ENCODE measurements around the gene HSBP1. TPM values are rescaled to one million over a fixed set of nuclear protein-coding genes. Genes with fewer than 3 reads are reported as not detected.

The HSBP1 gene
- total RNA-seq, 6 experiments from 2014 or later = 5.6 to 46.2 (median 35.2) TPM

DNA sequence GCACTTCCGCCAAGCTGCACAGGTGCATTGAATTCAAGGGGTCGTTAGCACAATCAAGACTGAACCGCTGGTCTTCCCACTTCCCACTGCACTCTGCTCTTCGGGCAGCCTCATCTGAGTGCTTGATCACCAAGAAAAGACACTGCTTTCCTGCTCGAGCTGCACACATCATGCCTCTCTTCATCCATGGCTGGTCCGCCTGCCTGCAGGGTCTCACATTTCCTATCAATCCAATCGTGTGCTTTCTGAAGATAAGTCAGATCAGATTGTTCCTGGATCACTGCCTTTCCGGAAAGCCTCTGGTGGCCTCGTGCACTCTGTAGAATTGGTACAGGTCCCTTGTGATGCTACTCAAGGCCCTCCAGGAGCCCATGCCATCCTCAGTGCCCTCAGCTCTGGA, 30.8 kb upstream of the HSBP1 start:
- intact Hi-C loops (cut with DNase I) = no loop called here
- no peak for DNase-seq
- no peak for ATAC-seq

GRCh38 chr16:83779886-83780285, 27.9 kb upstream of the HSBP1 start:
- Histone ChIP-seq H3K4me1 (peaks cover 0 to 9% (median 0%) of the 10 kb centered on the region in 4 donors), H3K36me3 (no peaks in the 10 kb centered on the region), H3K4me3 (no peak overlapping the region), H3K9me3 (no peaks in the 10 kb centered on the region), H3K27ac (no peak overlapping the region), H3K27me3 (no peaks in the 10 kb centered on the region)
- TF ChIP-seq POLR2A (IDR thresholded peaks at IDR 0.05) = no peak
- TF ChIP-seq, protein P1, sequence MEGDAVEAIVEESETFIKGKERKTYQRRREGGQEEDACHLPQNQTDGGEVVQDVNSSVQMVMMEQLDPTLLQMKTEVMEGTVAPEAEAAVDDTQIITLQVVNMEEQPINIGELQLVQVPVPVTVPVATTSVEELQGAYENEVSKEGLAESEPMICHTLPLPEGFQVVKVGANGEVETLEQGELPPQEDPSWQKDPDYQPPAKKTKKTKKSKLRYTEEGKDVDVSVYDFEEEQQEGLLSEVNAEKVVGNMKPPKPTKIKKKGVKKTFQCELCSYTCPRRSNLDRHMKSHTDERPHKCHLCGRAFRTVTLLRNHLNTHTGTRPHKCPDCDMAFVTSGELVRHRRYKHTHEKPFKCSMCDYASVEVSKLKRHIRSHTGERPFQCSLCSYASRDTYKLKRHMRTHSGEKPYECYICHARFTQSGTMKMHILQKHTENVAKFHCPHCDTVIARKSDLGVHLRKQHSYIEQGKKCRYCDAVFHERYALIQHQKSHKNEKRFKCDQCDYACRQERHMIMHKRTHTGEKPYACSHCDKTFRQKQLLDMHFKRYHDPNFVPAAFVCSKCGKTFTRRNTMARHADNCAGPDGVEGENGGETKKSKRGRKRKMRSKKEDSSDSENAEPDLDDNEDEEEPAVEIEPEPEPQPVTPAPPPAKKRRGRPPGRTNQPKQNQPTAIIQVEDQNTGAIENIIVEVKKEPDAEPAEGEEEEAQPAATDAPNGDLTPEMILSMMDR (IDR thresholded peaks at IDR 0.05) = no peak
- 7% methylated on average over 6 of the region's 6 CpGs for WGBS (ENCODE audit: insufficient coverage, low coverage, low lambda C conversion rate, missing lambda C conversion rate)
- ATAC-seq (peak; percentile 77 to 91 (median 88)), DNase-seq (no peak)
- intact Hi-C loops (cut with DNase I) = no loop called here

More for the DNA sequence above, 30.8 kb upstream of the HSBP1 start:
- H3K27me3 ChIP-seq = no peaks in the 10 kb centered on the region
- TF ChIP-seq, protein P1 (IDR thresholded peaks at IDR 0.05) = no peak
- no peak for TF ChIP-seq POLR2A (IDR thresholded peaks at IDR 0.05)
- H3K4me3 ChIP-seq = no peak overlapping the region
- no peaks in the 10 kb centered on the region for H3K9me3 ChIP-seq
- no peaks in the 10 kb centered on the region for H3K36me3 ChIP-seq
- 59% methylated on average over 6 of the region's 9 CpGs for WGBS (ENCODE audit: insufficient coverage, low coverage, low lambda C conversion rate, missing lambda C conversion rate)
- peaks cover 0 to 9% (median 0%) of the 10 kb centered on the region in 4 donors for H3K4me1 ChIP-seq
- no peak overlapping the region for H3K27ac ChIP-seq

DNA sequence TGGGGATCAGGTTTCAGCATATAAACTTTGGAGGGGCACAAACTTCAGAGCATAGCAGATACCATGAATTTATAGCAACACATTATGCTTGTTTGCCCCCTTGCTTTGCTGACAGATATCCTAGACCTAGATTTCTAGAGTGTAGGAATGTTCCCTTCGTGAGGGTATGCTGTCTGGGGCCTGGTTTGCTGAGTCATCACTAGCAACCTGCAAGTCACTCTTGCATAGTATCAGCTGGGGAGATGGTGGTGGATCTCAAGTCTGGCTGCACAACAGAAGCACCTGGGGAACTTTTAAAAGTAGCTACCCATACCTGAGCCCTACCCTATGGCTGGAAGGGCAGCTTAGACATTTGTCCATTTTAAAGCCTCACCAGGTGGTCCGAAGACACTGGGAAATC, 22.3 kb upstream of the HSBP1 start:
- Histone ChIP-seq H3K36me3 (no peaks in the 10 kb centered on the region), H3K4me1 (peaks cover 0 to 2% (median 0%) of the 10 kb centered on the region in 4 donors), H3K4me3 (no peak overlapping the region), H3K9me3 (no peaks in the 10 kb centered on the region), H3K27ac (no peak overlapping the region), H3K27me3 (no peaks in the 10 kb centered on the region)
- no peak for ATAC-seq
- 38% methylated on average over 1 of the region's 2 CpGs for WGBS (ENCODE audit: insufficient coverage, low coverage, low lambda C conversion rate, missing lambda C conversion rate)
- no peak for DNase-seq
- TF ChIP-seq, protein P1 (IDR thresholded peaks at IDR 0.05) = no peak
- no peak for TF ChIP-seq POLR2A (IDR thresholded peaks at IDR 0.05)
- intact Hi-C loops (cut with DNase I) = no loop called here

DNA sequence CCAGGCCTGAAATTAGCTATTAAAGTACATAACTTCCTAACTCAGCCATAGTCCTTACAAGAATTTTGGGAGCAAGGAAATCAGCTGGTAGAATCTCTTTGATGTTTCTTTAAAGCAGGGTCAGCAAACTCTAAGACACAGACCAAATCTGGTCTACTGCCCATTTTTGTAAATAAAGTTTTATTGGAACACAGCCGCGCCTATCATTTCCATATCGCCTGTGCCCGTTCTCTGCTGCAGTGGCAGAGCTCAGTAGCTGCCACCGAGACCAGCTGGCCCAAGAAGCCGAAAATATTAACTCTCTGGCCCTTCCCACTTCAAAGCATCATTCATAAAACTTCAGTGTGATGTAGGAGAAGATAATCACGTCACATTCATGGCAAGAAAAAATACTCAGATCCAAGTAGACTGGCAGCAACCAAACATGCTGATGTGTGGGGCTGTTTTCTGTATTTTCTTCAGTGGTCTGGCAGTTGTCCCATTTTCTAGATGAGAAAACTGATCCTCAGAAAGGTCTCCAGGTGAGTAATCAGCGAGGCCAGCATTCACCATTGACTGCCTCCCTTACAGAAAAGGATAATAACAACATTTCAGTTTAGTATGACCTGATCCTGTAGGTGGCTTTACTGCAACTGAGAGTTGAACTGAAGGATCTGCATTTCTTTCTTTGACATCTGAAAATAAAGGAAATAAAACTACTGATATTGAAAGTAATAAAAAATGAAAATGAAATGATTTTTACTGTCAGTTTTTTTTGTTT, 18.0 kb upstream of the HSBP1 start:
- no peaks in the 10 kb centered on the region for H3K9me3 ChIP-seq
- no peaks in the 10 kb centered on the region for H3K27me3 ChIP-seq
- intact Hi-C loops (cut with DNase I) = no loop called here
- H3K27ac ChIP-seq = no peak overlapping the region
- WGBS (ENCODE audit: insufficient coverage, low coverage, low lambda C conversion rate, missing lambda C conversion rate) = 53% methylated on average over 3 of the region's 8 CpGs
- no peaks in the 10 kb centered on the region for H3K4me1 ChIP-seq
- ATAC-seq = no peak
- no peak overlapping the region for H3K4me3 ChIP-seq
- no peak for DNase-seq
- TF ChIP-seq, protein P1 (IDR thresholded peaks at IDR 0.05) = no peak
- TF ChIP-seq POLR2A (IDR thresholded peaks at IDR 0.05) = no peak
- H3K36me3 ChIP-seq = no peaks in the 10 kb centered on the region
